ENCODE results near the gene HHAT.

HHAT gene

DNA sequence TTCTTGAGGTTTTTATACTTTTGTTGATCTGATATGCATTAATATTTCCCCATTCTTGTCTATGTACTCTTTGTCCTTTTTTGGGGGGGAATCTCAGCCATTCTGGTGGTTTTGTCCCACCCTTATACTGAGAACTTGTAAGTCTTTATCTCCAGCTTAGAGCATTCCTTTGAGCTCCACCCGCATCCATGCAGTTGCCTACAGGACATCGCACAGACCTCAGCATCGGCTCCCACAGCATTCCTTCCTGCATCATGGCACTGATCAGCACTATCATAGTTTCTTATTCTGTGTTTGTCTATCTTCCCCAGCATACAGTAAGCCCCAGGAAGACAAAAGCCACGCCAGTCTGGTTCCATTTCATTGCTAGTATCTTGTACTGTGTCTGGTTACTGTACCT, 33.0 kb downstream of the HHAT start:
- WGBS: 82% methylated on average over 3 of the region's 4 CpGs
- H2BK120ac ChIP-seq (ENCODE audit: low read depth, low read length): no peak overlapping the region

DNA sequence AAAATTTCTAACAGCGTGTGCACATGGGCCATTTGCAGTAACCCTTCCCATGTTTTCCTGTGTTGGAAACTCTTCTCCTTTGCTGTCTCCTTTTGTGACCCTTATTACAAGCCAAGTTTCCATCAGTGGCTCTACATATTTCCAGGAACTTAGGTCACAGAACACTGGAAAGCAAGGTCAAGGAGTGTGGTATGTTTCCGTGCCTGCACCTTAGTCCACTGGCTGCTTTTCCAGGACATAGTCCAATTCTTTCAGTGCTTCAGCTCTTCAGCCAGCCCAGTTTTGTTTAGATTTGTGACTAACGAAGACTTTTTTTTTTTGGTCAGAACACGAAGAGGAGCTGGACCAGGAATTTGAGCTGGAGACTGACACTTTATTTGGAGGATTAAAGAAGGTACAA, 33.8 kb downstream of the HHAT start:
- Histone ChIP-seq H2BK120ac (ENCODE audit: low read depth, low read length) (no peak overlapping the region), H4K8ac (ENCODE audit: low read length) (no peak overlapping the region), H3K14ac (ENCODE audit: low read length in 2 of 2) (no peak overlapping the region), H3K4me3 (ENCODE audit: insufficient read depth in 1 of 2, low read depth in 1 of 2, low read length in 2 of 2) (no peak overlapping the region), H2AK5ac (ENCODE audit: low read length, severe bottlenecking) (no peak overlapping the region), H3K4ac (ENCODE audit: low read depth in 1 of 2, low read length in 2 of 2) (no peak overlapping the region), H2BK12ac (ENCODE audit: low read length in 2 of 2) (no peak overlapping the region), H3K36me3 (ENCODE audit: control insufficient read depth in 1 of 2, insufficient read depth in 2 of 2, low read depth in 1 of 2, low read length in 2 of 2) (peaks cover 0 to 4% of the 10 kb centered on the region in 2 experiments), H4K91ac (ENCODE audit: low read length) (no peak overlapping the region), H3K18ac (ENCODE audit: low read depth in 1 of 2, low read length in 2 of 2) (no peak overlapping the region), H3K4me2 (ENCODE audit: low read length, poor library complexity, severe bottlenecking) (no peak overlapping the region), H3K27ac (ENCODE audit: low read length, poor library complexity, severe bottlenecking) (no peak overlapping the region), H3K9me3 (ENCODE audit: control insufficient read depth, low read length) (no peaks in the 10 kb centered on the region), H3K9ac (ENCODE audit: low read length) (no peak overlapping the region), H2BK15ac (ENCODE audit: low read depth, poor library complexity, severe bottlenecking) (no peak overlapping the region), H2BK5ac (ENCODE audit: low read depth, low read length, poor library complexity, severe bottlenecking) (no peak overlapping the region), H3K23ac (ENCODE audit: low read length in 2 of 2) (no peak overlapping the region), H3K27me3 (ENCODE audit: control insufficient read depth in 1 of 2, insufficient read depth in 1 of 2, low read length in 2 of 2) (peaks cover 0 to 12% of the 10 kb centered on the region in 2 experiments), H3K4me1 (ENCODE audit: control insufficient read depth, insufficient read depth, low read depth, low read length) (peaks cover 6% of the 10 kb centered on the region), H3K79me1 (replicated peaks; ENCODE audit: low read length, poor library complexity, severe bottlenecking) (peaks cover 3% of the 10 kb centered on the region), H2AFZ (ENCODE audit: low read depth, low read length) (no peak overlapping the region)
- peak; percentile 75 for DNase-seq
- 63% methylated on average over 2 of the region's 4 CpGs for WGBS

More for the DNA sequence above, 33.0 kb downstream of the HHAT start:
- Histone ChIP-seq H3K9ac (ENCODE audit: low read length) (no peak overlapping the region), H2BK12ac (ENCODE audit: low read length in 2 of 2) (no peak overlapping the region), H3K27ac (ENCODE audit: low read length, poor library complexity, severe bottlenecking) (no peak overlapping the region), H3K27me3 (ENCODE audit: control insufficient read depth in 1 of 2, insufficient read depth in 1 of 2, low read length in 2 of 2) (peaks cover 0 to 5% of the 10 kb centered on the region in 2 experiments), H2BK5ac (ENCODE audit: low read depth, low read length, poor library complexity, severe bottlenecking) (no peak overlapping the region), H3K4me3 (ENCODE audit: insufficient read depth in 1 of 2, low read depth in 1 of 2, low read length in 2 of 2) (no peak overlapping the region), H3K23ac (ENCODE audit: low read length in 2 of 2) (no peak overlapping the region), H3K79me1 (replicated peaks; ENCODE audit: low read length, poor library complexity, severe bottlenecking) (peaks cover 3% of the 10 kb centered on the region), H2AFZ (ENCODE audit: low read depth, low read length) (no peak overlapping the region), H3K4me2 (ENCODE audit: low read length, poor library complexity, severe bottlenecking) (no peak overlapping the region), H3K36me3 (ENCODE audit: control insufficient read depth in 1 of 2, insufficient read depth in 2 of 2, low read depth in 1 of 2, low read length in 2 of 2) (peaks cover 0 to 4% of the 10 kb centered on the region in 2 experiments), H2BK15ac (ENCODE audit: low read depth, poor library complexity, severe bottlenecking) (no peak overlapping the region), H3K4ac (ENCODE audit: low read depth in 1 of 2, low read length in 2 of 2) (no peak overlapping the region), H3K9me3 (ENCODE audit: control insufficient read depth, low read length) (no peaks in the 10 kb centered on the region), H2AK5ac (ENCODE audit: low read length, severe bottlenecking) (no peak overlapping the region), H4K8ac (ENCODE audit: low read length) (no peak overlapping the region), H3K14ac (ENCODE audit: low read length in 2 of 2) (no peak overlapping the region), H4K91ac (ENCODE audit: low read length) (no peak overlapping the region), H3K18ac (ENCODE audit: low read depth in 1 of 2, low read length in 2 of 2) (peak overlapping the region in 1 of 2 experiments; percentile 33), H3K4me1 (ENCODE audit: control insufficient read depth, insufficient read depth, low read depth, low read length) (peaks cover 6% of the 10 kb centered on the region)
- no peak for DNase-seq

DNA sequence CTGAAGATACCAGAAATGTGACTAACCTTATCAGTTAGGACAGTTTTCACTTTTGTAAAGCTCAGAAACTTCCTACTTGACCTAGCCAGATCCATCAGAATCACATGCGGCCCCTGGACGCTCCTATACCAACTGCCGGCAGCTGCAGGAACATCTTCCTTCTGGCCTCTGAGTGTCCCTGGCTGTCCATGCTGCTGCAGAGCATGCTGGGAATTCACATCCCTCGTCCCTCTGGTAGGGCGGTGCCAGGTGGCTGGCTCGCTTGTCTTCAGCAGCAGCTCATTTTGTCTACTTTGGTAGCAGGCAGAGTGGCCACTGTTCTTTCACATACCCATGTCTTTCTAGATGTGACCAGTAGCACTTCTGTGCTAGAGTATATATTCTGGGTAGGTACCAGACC, 34.4 kb downstream of the HHAT start:
- no peak overlapping the region for H2AFZ ChIP-seq (ENCODE audit: low read depth, low read length)
- H2BK12ac ChIP-seq (ENCODE audit: low read length in 2 of 2): peak overlapping the region; percentile 7 to 38
- H3K14ac ChIP-seq (ENCODE audit: low read length in 2 of 2): no peak overlapping the region
- WGBS: 91% methylated on average over 6 of the region's 6 CpGs
- H3K4ac ChIP-seq (ENCODE audit: low read depth in 1 of 2, low read length in 2 of 2): no peak overlapping the region
- no peak overlapping the region for H3K23ac ChIP-seq (ENCODE audit: low read length in 2 of 2)
- H2AK5ac ChIP-seq (ENCODE audit: low read length, severe bottlenecking): no peak overlapping the region
- H2BK120ac ChIP-seq (ENCODE audit: low read depth, low read length): no peak overlapping the region
- peak overlapping the region; percentile 4 for H4K8ac ChIP-seq (ENCODE audit: low read length)
- H2BK5ac ChIP-seq (ENCODE audit: low read depth, low read length, poor library complexity, severe bottlenecking): no peak overlapping the region
- H3K36me3 ChIP-seq (ENCODE audit: control insufficient read depth in 1 of 2, insufficient read depth in 2 of 2, low read depth in 1 of 2, low read length in 2 of 2): peaks cover 0 to 4% of the 10 kb centered on the region in 2 experiments
- DNase-seq: no peak
- peaks cover under 1% of the 10 kb centered on the region for H3K79me1 ChIP-seq (replicated peaks; ENCODE audit: low read length, poor library complexity, severe bottlenecking)
- peak overlapping the region; percentile 43 for H4K91ac ChIP-seq (ENCODE audit: low read length)
- H3K9ac ChIP-seq (ENCODE audit: low read length): no peak overlapping the region
- H3K27me3 ChIP-seq (ENCODE audit: control insufficient read depth in 1 of 2, insufficient read depth in 1 of 2, low read length in 2 of 2): peaks cover 0 to 12% of the 10 kb centered on the region in 2 experiments
- H3K4me1 ChIP-seq (ENCODE audit: control insufficient read depth, insufficient read depth, low read depth, low read length): peaks cover 6% of the 10 kb centered on the region
- H3K18ac ChIP-seq (ENCODE audit: low read depth in 1 of 2, low read length in 2 of 2): peak overlapping the region in 1 of 2 experiments; percentile 25
- H3K4me3 ChIP-seq (ENCODE audit: insufficient read depth in 1 of 2, low read depth in 1 of 2, low read length in 2 of 2): no peak overlapping the region
- no peak overlapping the region for H2BK15ac ChIP-seq (ENCODE audit: low read depth, poor library complexity, severe bottlenecking)
- H3K4me2 ChIP-seq (ENCODE audit: low read length, poor library complexity, severe bottlenecking): no peak overlapping the region
- H3K27ac ChIP-seq (ENCODE audit: low read length, poor library complexity, severe bottlenecking): no peak overlapping the region
- no peaks in the 10 kb centered on the region for H3K9me3 ChIP-seq (ENCODE audit: control insufficient read depth, low read length)

DNA sequence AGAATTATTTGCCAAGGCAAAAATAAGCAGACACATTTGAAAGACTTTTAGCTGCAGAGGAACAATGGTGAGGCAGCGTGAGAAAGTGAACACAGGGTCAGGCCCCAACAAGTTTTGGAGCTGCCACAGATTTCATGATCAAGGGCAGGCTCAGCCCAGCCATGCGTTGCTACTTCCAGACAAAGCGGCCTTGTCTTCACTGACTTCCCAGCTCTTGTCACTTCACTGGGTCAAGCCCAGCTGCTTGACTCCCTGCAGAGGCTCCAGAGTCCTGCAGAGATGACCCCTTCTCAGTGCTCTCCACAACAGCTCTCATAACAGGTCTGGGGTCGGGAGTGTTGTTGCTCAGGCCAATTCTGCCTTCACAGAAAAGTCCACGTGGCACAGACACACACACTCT, 35.8 kb downstream of the HHAT start:
- H3K4me1 ChIP-seq (ENCODE audit: control insufficient read depth, insufficient read depth, low read depth, low read length): peaks cover 7% of the 10 kb centered on the region
- no peak overlapping the region for H2AK5ac ChIP-seq (ENCODE audit: low read length, severe bottlenecking)
- no peak overlapping the region for H3K4ac ChIP-seq (ENCODE audit: low read depth in 1 of 2, low read length in 2 of 2)
- no peak overlapping the region for H4K8ac ChIP-seq (ENCODE audit: low read length)
- H4K91ac ChIP-seq (ENCODE audit: low read length): no peak overlapping the region
- no peak for DNase-seq
- H3K27ac ChIP-seq (ENCODE audit: low read length, poor library complexity, severe bottlenecking): no peak overlapping the region
- H3K4me2 ChIP-seq (ENCODE audit: low read length, poor library complexity, severe bottlenecking): no peak overlapping the region
- no peak overlapping the region for H2AFZ ChIP-seq (ENCODE audit: low read depth, low read length)
- H3K14ac ChIP-seq (ENCODE audit: low read length in 2 of 2): no peak overlapping the region
- no peak overlapping the region for H2BK12ac ChIP-seq (ENCODE audit: low read length in 2 of 2)
- H3K18ac ChIP-seq (ENCODE audit: low read depth in 1 of 2, low read length in 2 of 2): no peak overlapping the region
- H3K27me3 ChIP-seq (ENCODE audit: control insufficient read depth in 1 of 2, insufficient read depth in 1 of 2, low read length in 2 of 2): peaks cover 0 to 12% of the 10 kb centered on the region in 2 experiments
- H2BK5ac ChIP-seq (ENCODE audit: low read depth, low read length, poor library complexity, severe bottlenecking): no peak overlapping the region
- no peak overlapping the region for H3K9ac ChIP-seq (ENCODE audit: low read length)
- no peak overlapping the region for H3K23ac ChIP-seq (ENCODE audit: low read length in 2 of 2)
- peaks cover 0 to 4% of the 10 kb centered on the region in 2 experiments for H3K36me3 ChIP-seq (ENCODE audit: control insufficient read depth in 1 of 2, insufficient read depth in 2 of 2, low read depth in 1 of 2, low read length in 2 of 2)
- no peaks in the 10 kb centered on the region for H3K9me3 ChIP-seq (ENCODE audit: control insufficient read depth, low read length)
- H3K4me3 ChIP-seq (ENCODE audit: insufficient read depth in 1 of 2, low read depth in 1 of 2, low read length in 2 of 2): no peak overlapping the region
- H2BK120ac ChIP-seq (ENCODE audit: low read depth, low read length): no peak overlapping the region
- 75% methylated on average over 5 of the region's 5 CpGs for WGBS
- H3K79me1 ChIP-seq (replicated peaks; ENCODE audit: low read length, poor library complexity, severe bottlenecking): no peaks in the 10 kb centered on the region
- H2BK15ac ChIP-seq (ENCODE audit: low read depth, poor library complexity, severe bottlenecking): no peak overlapping the region

Data from mesenchymal stem cell (in vitro differentiated cells and primary cell).